ENCODE measurements around the gene SNW1. TPM values are rescaled to one million over a fixed set of nuclear protein-coding genes. Genes with fewer than 3 reads are reported as not detected.

SNW1 gene
- total RNA-seq, 1 donor from 2014 or later = 52.6 TPM

DNA sequence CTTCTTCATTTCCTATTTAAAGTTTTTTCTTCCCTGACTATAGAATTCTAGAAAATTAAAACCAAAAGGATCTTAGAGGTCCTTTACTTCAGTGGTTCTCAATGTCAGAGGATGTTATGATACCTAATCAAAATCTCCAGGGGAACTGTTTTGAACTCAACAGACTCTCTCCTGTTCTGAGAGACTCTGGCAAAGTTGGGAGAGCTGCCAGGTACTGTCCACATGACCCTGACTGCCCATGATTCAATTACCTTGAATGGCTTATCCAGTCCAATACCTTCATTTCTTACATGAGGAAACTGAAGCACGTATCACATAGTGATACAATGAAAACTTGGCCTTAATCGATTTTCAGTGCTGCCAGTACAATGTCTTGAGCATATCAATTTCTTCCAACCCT lies 69.7 kb downstream of the SNW1 start:
- DNase-seq = peak; percentile 50
- intact Hi-C loops (cut with DNase I) = no loop called here
- ATAC-seq (ENCODE audit: poor library complexity) = peak; percentile 92

DNA sequence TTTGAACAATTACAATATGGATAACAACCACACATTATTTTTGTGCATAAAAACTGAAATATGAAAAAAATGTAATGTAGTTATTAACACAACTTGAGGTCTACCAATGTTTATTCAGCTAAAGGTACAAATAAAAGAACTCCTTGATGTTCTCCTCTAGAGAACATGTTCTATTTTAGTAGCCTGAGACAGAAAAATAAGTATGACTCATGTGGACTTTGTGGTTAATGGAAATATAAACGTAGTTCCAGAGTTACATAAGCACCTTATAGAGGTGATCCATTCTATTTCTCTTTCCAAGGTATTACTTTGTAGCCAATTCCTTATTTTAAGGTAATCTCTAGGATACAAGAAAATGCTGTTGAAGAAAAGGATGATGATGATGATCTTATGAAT lies 78.8 kb downstream of the SNW1 start:
- DNase-seq (no peak), ATAC-seq (ENCODE audit: poor library complexity) (peak; percentile 51)
- intact Hi-C loops (cut with DNase I) = no loop called here

DNA sequence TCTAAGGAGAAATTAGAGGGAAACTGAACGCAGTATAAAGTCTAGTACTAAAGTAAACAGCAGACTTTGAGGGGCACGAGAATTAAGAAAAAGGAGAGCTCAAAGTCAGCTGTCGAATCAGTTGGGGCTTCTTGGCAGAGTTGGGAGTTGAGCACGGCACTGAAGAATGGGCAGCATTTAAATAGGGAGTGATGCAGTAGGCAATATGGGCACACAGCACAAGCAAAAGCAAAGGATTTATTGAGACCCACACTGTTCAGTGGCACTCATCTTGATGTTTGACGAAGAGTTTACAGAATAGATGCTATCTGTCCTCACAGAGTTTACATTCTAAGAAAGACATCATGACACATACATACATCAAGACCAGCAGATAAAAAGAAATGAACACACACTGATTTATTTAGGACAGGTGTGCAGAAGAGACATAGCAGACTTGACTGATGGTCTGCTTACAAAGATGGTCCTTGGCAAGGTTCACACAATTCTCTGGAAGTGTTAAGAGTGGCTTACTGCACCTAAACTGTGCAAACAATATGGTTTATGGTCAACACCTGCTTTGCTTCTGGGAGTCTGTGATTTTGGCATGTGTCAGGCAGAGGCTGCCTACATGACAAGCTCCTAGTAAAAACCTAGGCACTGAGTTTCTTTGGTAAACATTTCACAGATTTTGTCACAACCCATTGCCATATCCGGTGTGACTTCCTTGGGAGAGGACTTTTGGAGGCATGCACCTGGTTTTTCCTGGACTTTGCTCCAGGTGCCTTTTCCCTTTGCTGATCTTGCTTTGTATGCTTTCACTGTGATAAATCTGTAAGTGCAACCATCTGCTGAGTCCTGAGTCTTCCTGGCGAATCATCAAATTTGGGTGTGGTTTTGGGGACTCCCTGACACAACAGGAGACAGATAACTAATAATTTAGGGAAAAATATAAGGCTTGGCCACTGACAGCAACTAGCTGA lies 79.5 kb downstream of the SNW1 start:
- intact Hi-C loops (cut with DNase I) = no loop called here
- DNase-seq (no peak), ATAC-seq (ENCODE audit: poor library complexity) (peak; percentile 34)

DNA sequence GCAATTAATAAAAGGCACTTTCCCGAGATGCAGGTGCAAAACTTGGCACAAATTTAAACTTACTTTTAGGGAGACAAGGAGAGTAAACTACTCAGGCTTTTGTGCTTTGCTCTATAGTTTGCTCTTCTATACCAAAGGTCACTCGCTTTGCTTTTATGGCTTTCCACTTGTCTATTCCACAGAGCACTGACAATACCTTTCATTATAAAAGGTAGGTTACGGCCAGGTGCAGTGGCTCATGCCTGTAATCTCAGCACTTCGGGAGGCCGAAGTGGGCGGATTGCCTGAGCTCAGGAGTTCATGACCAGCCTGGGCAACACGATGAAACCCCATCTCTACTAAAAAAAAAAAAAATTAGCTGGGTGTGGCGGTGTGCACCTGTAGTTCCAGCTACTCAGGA lies 86.0 kb downstream of the SNW1 start:
- ATAC-seq (ENCODE audit: poor library complexity) = no peak
- DNase-seq = no peak
- intact Hi-C loops (cut with DNase I) = no loop called here

DNA sequence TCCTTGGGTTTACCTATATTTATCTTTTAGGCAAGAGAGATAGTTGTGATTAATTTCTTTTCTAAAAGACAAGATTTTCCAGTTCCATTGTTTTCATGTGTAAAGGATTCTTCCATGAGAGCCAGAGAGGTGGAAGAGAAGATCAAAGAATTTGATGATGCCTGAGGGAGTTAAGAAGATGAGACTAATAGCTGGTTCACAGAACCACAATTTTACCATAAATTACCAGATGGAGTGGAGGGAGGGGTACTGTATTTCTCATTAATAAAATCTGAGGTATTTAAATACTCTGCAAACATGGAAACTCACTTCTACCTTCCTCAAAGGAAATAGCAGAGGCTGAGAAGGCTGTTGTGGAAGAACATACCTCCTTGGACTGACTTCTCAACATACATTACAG lies 87.8 kb downstream of the SNW1 start:
- ATAC-seq (ENCODE audit: poor library complexity) (no peak), DNase-seq (no peak)
- intact Hi-C loops (cut with DNase I) = no loop called here

Other genes with a start within 250 kb of the SNW1 start
- 10.2 TPM for gene SPTLC2, start 144.5 kb downstream of the SNW1 start, total RNA-seq
- gene ALKBH1, start 53.1 kb downstream of the SNW1 start, total RNA-seq = 12.1 TPM
- 212 TPM for gene SLIRP, start 53.1 kb downstream of the SNW1 start, total RNA-seq
- 8.9 TPM for gene ADCK1, start 39.0 kb upstream of the SNW1 start, total RNA-seq